NB4 (cell line): ENCODE measurements around the gene VEPH1.

Experiments
- DNase-seq: peaks from one replicate; pipeline ENCODE4 v3.0.0; 2010; ENCODE audit warnings: low read depth
- H3K4me3 ChIP-seq: one replicate; pipeline ENCODE4 v1.5.1; 2011; ENCODE audit warnings: mild to moderate bottlenecking, low read depth, low read length, moderate library complexity
- CTCF ChIP-seq: IDR thresholded peaks from one replicate; pipeline ENCODE4 v1.5.1; 2012; ENCODE audit warnings: low read depth, low read length
- MAX ChIP-seq: IDR thresholded peaks from 2 replicates; pipeline ENCODE4 v1.6.1; 2011; ENCODE audit warnings: low read depth, low read length
- MYC ChIP-seq: IDR thresholded peaks from 2 replicates; pipeline ENCODE4 v1.6.1; 2011; ENCODE audit warnings: low read depth, low read length
- POLR2A ChIP-seq: IDR thresholded peaks from 2 replicates; pipeline ENCODE4 v1.6.1; 2011; ENCODE audit warnings: mild to moderate bottlenecking; ENCODE audit not compliant: insufficient read length; ENCODE audit errors: extremely low read depth

The VEPH1 gene

GRCh38 chr3:157317895-157318294 lies 185.3 kb downstream of the VEPH1 start:
- TF ChIP-seq POLR2A = no peak
- TF ChIP-seq MYC = no peak
- no peak for TF ChIP-seq CTCF
- no peak for TF ChIP-seq MAX
- DNase-seq = no peak
- H3K4me3 ChIP-seq = no peak overlapping the region

- DNase-seq = no peak
- H3K4me3 ChIP-seq = no peak overlapping the region
- no peak for TF ChIP-seq CTCF
- TF ChIP-seq MAX = no peak
- TF ChIP-seq MYC = no peak
- TF ChIP-seq POLR2A = no peak
Measured at GRCh38 chr3:157313186-157313585, 190.0 kb downstream of the VEPH1 start.

GRCh38 chr3:157312376-157312745 lies 190.9 kb downstream of the VEPH1 start:
- no peak overlapping the region for H3K4me3 ChIP-seq
- DNase-seq = no peak
- no peak for TF ChIP-seq CTCF
- no peak for TF ChIP-seq MYC
- TF ChIP-seq MAX = no peak
- TF ChIP-seq POLR2A = no peak

- peak; percentile 40 for DNase-seq
- no peak for TF ChIP-seq POLR2A
- no peak for TF ChIP-seq MYC
- no peak for TF ChIP-seq CTCF
- no peak for TF ChIP-seq MAX
- no peak overlapping the region for H3K4me3 ChIP-seq
Measured at GRCh38 chr3:157311633-157312375, 191.4 kb downstream of the VEPH1 start.

- no peak for TF ChIP-seq MYC
- TF ChIP-seq MAX = no peak
- no peak for TF ChIP-seq CTCF
- TF ChIP-seq POLR2A = no peak
- H3K4me3 ChIP-seq = no peak overlapping the region
- peak; percentile 9 for DNase-seq
Measured at GRCh38 chr3:157310329-157311052, 192.7 kb downstream of the VEPH1 start.
